ENCODE results near the gene KYAT1. TPM values are rescaled to one million over a fixed set of nuclear protein-coding genes. Genes with fewer than 3 reads are reported as not detected.

The KYAT1 gene
- total and polyA plus RNA-seq, 2 of the 8 experiments (the other 6 are each of a cell fraction or from before 2014, with no cell fraction given) = 30.4 to 42.2 TPM

DNA sequence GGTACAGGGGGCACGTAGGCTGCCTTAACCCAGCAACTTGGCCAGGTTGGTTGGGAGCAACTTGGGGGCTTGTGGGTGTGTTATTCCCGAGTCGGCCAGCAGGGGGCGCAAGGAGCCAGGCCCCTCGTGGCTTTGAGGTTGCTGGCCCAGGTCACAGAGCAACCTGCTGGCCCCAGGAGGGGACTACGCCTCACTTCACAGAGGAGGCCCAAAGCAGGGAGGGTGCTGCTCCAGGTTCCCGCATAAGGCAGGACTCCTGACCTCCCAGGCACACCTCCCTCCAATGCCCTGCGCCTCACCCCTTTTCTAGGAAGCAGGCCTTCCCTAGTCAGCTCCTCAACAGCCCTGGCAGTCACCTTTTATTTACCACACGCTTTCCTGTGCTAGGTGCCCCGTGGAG is 18.1 kb downstream of the KYAT1 start (continued):
- TF ChIP-seq, protein P1, sequence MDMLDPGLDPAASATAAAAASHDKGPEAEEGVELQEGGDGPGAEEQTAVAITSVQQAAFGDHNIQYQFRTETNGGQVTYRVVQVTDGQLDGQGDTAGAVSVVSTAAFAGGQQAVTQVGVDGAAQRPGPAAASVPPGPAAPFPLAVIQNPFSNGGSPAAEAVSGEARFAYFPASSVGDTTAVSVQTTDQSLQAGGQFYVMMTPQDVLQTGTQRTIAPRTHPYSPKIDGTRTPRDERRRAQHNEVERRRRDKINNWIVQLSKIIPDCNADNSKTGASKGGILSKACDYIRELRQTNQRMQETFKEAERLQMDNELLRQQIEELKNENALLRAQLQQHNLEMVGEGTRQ (IDR thresholded peaks at IDR 0.05; ENCODE audit: low read length) = no peak
- TF ChIP-seq BRCA1 (IDR thresholded peaks at IDR 0.05; ENCODE audit: low read depth, low read length) (no peak; the same call in 1 of the 2 replicates), SP2 (IDR thresholded peaks at IDR 0.05; ENCODE audit: low read length) (no peak), EP300 (IDR thresholded peaks at IDR 0.05; ENCODE audit: borderline replicate concordance in 1 of 2, low read depth in 2 of 2, low read length in 2 of 2) (no peak), KDM4A (IDR thresholded peaks at IDR 0.05; ENCODE audit: low read depth, low read length, severe bottlenecking) (no peak)

Measured in H1 (cell line).